ENCODE data around the gene MYO3B. TPM values are rescaled to one million over a fixed set of nuclear protein-coding genes. Genes with fewer than 3 reads are reported as not detected.
A peak's percentile ranks its signal among the peaks of the same experiment; 100 is the strongest.

Gene MYO3B
- polyA plus RNA-seq, 1 donor (not counting 4 experiments of a cell fraction or from before 2014, with no cell fraction given) = 4.4 TPM

GRCh38 chr2:170146784-170147183, 31.2 kb upstream of the MYO3B start:
- Histone ChIP-seq H3K4me3 (ENCODE audit: control insufficient read depth in 2 of 3, extremely low read depth in 1 of 3, insufficient read depth in 2 of 3, low read depth in 1 of 3, low read length in 3 of 3) (no peak overlapping the region), H4K20me1 (ENCODE audit: control insufficient read depth, extremely low read depth, insufficient read depth, low read length) (no peaks in the 10 kb centered on the region), H3K9me3 (ENCODE audit: control insufficient read depth, low read depth, low read length) (peaks cover 2% of the 10 kb centered on the region), H2AFZ (ENCODE audit: control insufficient read depth, low read length) (peak overlapping the region; percentile 8), H3K9ac (ENCODE audit: control insufficient read depth, extremely low read depth, insufficient read depth, low read length) (no peak overlapping the region), H3K36me3 (ENCODE audit: control insufficient read depth in 2 of 2, extremely low read depth in 1 of 2, insufficient read depth in 2 of 2, low read length in 2 of 2) (no peaks in the 10 kb centered on the region), H3K4me1 (ENCODE audit: control insufficient read depth, extremely low read depth, insufficient read depth, low read length) (peaks cover 33% of the 10 kb centered on the region), H3K27me3 (ENCODE audit: control insufficient read depth, extremely low read depth, insufficient read depth, low read length) (no peaks in the 10 kb centered on the region), H3K27ac (ENCODE audit: control insufficient read depth, insufficient read depth, low read length) (peak overlapping the region; percentile 79), H3K79me2 (ENCODE audit: control insufficient read depth, insufficient read depth, low read length) (no peaks in the 10 kb centered on the region), H3K9me1 (ENCODE audit: control insufficient read depth, extremely low read depth, insufficient read depth, low read length) (no peaks in the 10 kb centered on the region), H3K4me2 (ENCODE audit: control insufficient read depth, extremely low read depth, insufficient read depth, low read depth, low read length) (no peak overlapping the region)
- DNase-seq (ENCODE audit: low read depth, low spot score) (no peak), FAIRE-seq (no peak)
- dilution Hi-C loops (cut with MboI; ENCODE audit: extremely low pct_ligation_motif_present, low sequenced_read_pairs) = no loop called here
- TF ChIP-seq EZH2 (IDR thresholded peaks at IDR 0.05; ENCODE audit: low read length) = no peak
- TF ChIP-seq CTCF (optimal IDR thresholded peaks at IDR 0.05 in 1 of 3, IDR thresholded peaks at IDR 0.05 in 1 of 3, conservative IDR thresholded peaks at IDR 0.05 in 1 of 3; ENCODE audit: extremely low read depth in 1 of 3, insufficient read depth in 2 of 3, low read length in 3 of 3) = no peak

DNA sequence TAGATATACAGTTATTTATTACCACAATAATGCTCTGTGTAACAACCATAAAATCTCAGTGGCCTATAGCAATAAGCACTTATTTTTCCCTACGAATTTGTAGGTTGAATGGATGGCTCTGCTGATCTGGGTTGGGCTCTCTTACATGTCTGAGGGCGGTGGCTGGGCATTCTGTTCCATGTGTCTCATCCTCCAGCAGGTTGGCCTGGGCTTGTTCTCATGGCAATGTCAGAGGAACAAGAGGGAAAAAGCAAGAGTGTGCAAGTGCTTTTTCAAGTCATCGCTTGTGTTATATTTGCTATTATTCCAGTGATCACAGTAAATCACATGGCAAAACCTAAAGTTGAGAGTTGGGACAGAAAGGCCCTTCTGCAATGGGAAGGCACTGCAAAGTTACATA, 30.4 kb upstream of the MYO3B start:
- H3K79me2 ChIP-seq (ENCODE audit: control insufficient read depth, insufficient read depth, low read length) = no peaks in the 10 kb centered on the region
- DNase-seq (ENCODE audit: low read depth, low spot score) (peak; percentile 95), FAIRE-seq (peak; percentile 74)
- dilution Hi-C loops (cut with MboI; ENCODE audit: extremely low pct_ligation_motif_present, low sequenced_read_pairs) = no loop called here
- no peaks in the 10 kb centered on the region for H3K27me3 ChIP-seq (ENCODE audit: control insufficient read depth, extremely low read depth, insufficient read depth, low read length)
- peak overlapping the region; percentile 62 for H3K4me2 ChIP-seq (ENCODE audit: control insufficient read depth, extremely low read depth, insufficient read depth, low read depth, low read length)
- H3K27ac ChIP-seq (ENCODE audit: control insufficient read depth, insufficient read depth, low read length) = peak overlapping the region; percentile 79
- no peaks in the 10 kb centered on the region for H3K36me3 ChIP-seq (ENCODE audit: control insufficient read depth in 2 of 2, extremely low read depth in 1 of 2, insufficient read depth in 2 of 2, low read length in 2 of 2)
- peaks cover 33% of the 10 kb centered on the region for H3K4me1 ChIP-seq (ENCODE audit: control insufficient read depth, extremely low read depth, insufficient read depth, low read length)
- H3K4me3 ChIP-seq (ENCODE audit: control insufficient read depth in 2 of 3, extremely low read depth in 1 of 3, insufficient read depth in 2 of 3, low read depth in 1 of 3, low read length in 3 of 3) = no peak overlapping the region
- H3K9me1 ChIP-seq (ENCODE audit: control insufficient read depth, extremely low read depth, insufficient read depth, low read length) = no peaks in the 10 kb centered on the region
- TF ChIP-seq CTCF (optimal IDR thresholded peaks at IDR 0.05 in 1 of 3, IDR thresholded peaks at IDR 0.05 in 1 of 3, conservative IDR thresholded peaks at IDR 0.05 in 1 of 3; ENCODE audit: extremely low read depth in 1 of 3, insufficient read depth in 2 of 3, low read length in 3 of 3) (no peak), EZH2 (IDR thresholded peaks at IDR 0.05; ENCODE audit: low read length) (no peak)
- H3K9me3 ChIP-seq (ENCODE audit: control insufficient read depth, low read depth, low read length) = peaks cover 2% of the 10 kb centered on the region
- peak overlapping the region; percentile 54 for H3K9ac ChIP-seq (ENCODE audit: control insufficient read depth, extremely low read depth, insufficient read depth, low read length)
- no peaks in the 10 kb centered on the region for H4K20me1 ChIP-seq (ENCODE audit: control insufficient read depth, extremely low read depth, insufficient read depth, low read length)
- peak overlapping the region; percentile 67 for H2AFZ ChIP-seq (ENCODE audit: control insufficient read depth, low read length)
